Tibial nerve (tissue), 4 donors: Measurements from ENCODE around the gene BHLHE41. TPM values are rescaled to one million over a fixed set of nuclear protein-coding genes. Genes with fewer than 3 reads are reported as not detected.
A peak's percentile ranks its signal among the peaks of the same experiment; 100 is the strongest.

Experiments
- DNase-seq, 2 donors: peaks; one replicate each; pipeline ENCODE4 v3.0.0-alpha.2; 2019; ENCODE audit warnings: low spot score in 2 of 2
- H3K27ac ChIP-seq, 4 donors: fragments of 200-600 bp; sonication (generic) in 3 of 4; one replicate each; pipeline ENCODE4 v1.5.1; 2017 to 2019; ENCODE audit warnings: mild to moderate bottlenecking in 1 of 4
- H3K27me3 ChIP-seq, 2 donors: fragments of 200-600 bp; sonication (generic) in 1 of 2; one replicate each; pipeline versions ENCODE4 v1.5.1 to v1.6.0; 2017 to 2019
- H3K36me3 ChIP-seq, 3 donors: fragments of 200-600 bp; sonication (generic); one replicate each; pipeline ENCODE4 v1.5.1; 2018 to 2019
- H3K4me1 ChIP-seq, 4 donors: fragments of 200-600 bp; sonication (generic) in 3 of 4; one replicate each; pipeline ENCODE4 v1.5.1; 2017 to 2019
- H3K4me3 ChIP-seq, 4 donors: fragments of 200-600 bp; sonication (generic) in 3 of 4; one replicate each; pipeline ENCODE4 v1.5.1; 2017 to 2019; ENCODE audit warnings: mild to moderate bottlenecking in 1 of 4, moderate library complexity in 1 of 4
- H3K9me3 ChIP-seq, 4 donors: fragments of 200-600 bp; sonication (generic) in 3 of 4; one replicate each; pipeline ENCODE4 v1.5.1; 2017 to 2019
- CTCF ChIP-seq, 5 experiments: fragments of 200-600 bp in 3 of 5; fragments of 450-650 bp in 2 of 5; sonication (generic) in 3 of 5; IDR thresholded peaks; one replicate each; pipeline ENCODE4 v1.5.1; 2016 to 2019; ENCODE audit warnings: antibody characterized with exemption in 5 of 5, mild to moderate bottlenecking in 3 of 5, moderate library complexity in 2 of 5
- EP300 ChIP-seq, 2 donors: sonication (generic); formaldehyde crosslinking; IDR thresholded peaks; one replicate each; pipeline ENCODE4 v1.6.1; 2017; ENCODE audit warnings: antibody characterized with exemption in 2 of 2, mild to moderate bottlenecking in 1 of 2
- POLR2A ChIP-seq, 2 donors: fragments of 450-650 bp; IDR thresholded peaks; one replicate each; pipeline ENCODE4 v1.6.1; 2017; ENCODE audit warnings: antibody characterized with exemption in 2 of 2, mild to moderate bottlenecking in 2 of 2, moderate library complexity in 2 of 2
- WGBS, 2 donors: methylation state at CpG; one replicate each; pipeline ENCODE4 v1.1.5; 2018; 5-methylcytosine and 5-hydroxymethylcytosine counted together
- total RNA-seq, 4 donors: library from RNA; depleted of rRNA; stranded (reverse); fragments of >200 nt; gene quantifications; one replicate each; pipeline ENCODE4 v1.1.0, GENCODE V29; 2016

BHLHE41 gene
- total RNA-seq, 4 donors from 2014 or later: 6.5 to 12.7 (median 9.9) TPM

GRCh38 chr12:26119391-26119989, 5.3 kb downstream of the BHLHE41 start:
- Histone ChIP-seq H3K4me1 (peaks cover 0 to 77% (median 12%) of the 10 kb centered on the region in 4 donors), H3K36me3 (no peaks in the 10 kb centered on the region), H3K9me3 (no peaks in the 10 kb centered on the region), H3K27ac (peak overlapping the region in 3 of 4 donors; percentile 3 to 93 (median 73)), H3K27me3 (no peaks in the 10 kb centered on the region), H3K4me3 (no peak overlapping the region)
- DNase-seq: peak in 1 of 2 donors; percentile 54
- WGBS, 2 donors: 13 to 16% methylated on average over 2 of the region's 2 CpGs
- TF ChIP-seq CTCF (IDR thresholded peaks at IDR 0.05): peak; percentile 49 to 63 (median 53)
- no peak for TF ChIP-seq EP300 (IDR thresholded peaks at IDR 0.05)

GRCh38 chr12:26118308-26118707, 6.5 kb downstream of the BHLHE41 start:
- Histone ChIP-seq H3K36me3 (no peaks in the 10 kb centered on the region), H3K27ac (peak overlapping the region in 2 of 4 donors; percentile 36 to 93), H3K27me3 (no peaks in the 10 kb centered on the region), H3K9me3 (no peaks in the 10 kb centered on the region), H3K4me3 (no peak overlapping the region), H3K4me1 (peaks cover under 1 to 72% (median 10%) of the 10 kb centered on the region in 4 donors)
- TF ChIP-seq CTCF (IDR thresholded peaks at IDR 0.05): no peak
- no peak for TF ChIP-seq POLR2A (IDR thresholded peaks at IDR 0.05)
- TF ChIP-seq EP300 (IDR thresholded peaks at IDR 0.05): no peak
- no peak for DNase-seq
- WGBS, 2 donors: 59 to 65% methylated on average over 4 of the region's 4 CpGs

GRCh38 chr12:26116829-26117715, 7.8 kb downstream of the BHLHE41 start:
- peak overlapping the region in 3 of 4 donors; percentile 6 to 95 (median 93) for H3K27ac ChIP-seq
- no peaks in the 10 kb centered on the region for H3K27me3 ChIP-seq
- DNase-seq: no peak
- no peak for TF ChIP-seq CTCF (IDR thresholded peaks at IDR 0.05)
- TF ChIP-seq EP300 (IDR thresholded peaks at IDR 0.05): no peak
- no peak for TF ChIP-seq POLR2A (IDR thresholded peaks at IDR 0.05)
- H3K36me3 ChIP-seq: no peaks in the 10 kb centered on the region
- no peaks in the 10 kb centered on the region for H3K9me3 ChIP-seq
- WGBS, 2 donors: 62 to 68% methylated on average over 6 of the region's 6 CpGs
- H3K4me3 ChIP-seq: no peak overlapping the region
- H3K4me1 ChIP-seq: peaks cover 3 to 74% (median 10%) of the 10 kb centered on the region in 4 donors

GRCh38 chr12:26114720-26115401, 10.0 kb downstream of the BHLHE41 start:
- peak overlapping the region; percentile 20 to 66 (median 55) for H3K4me3 ChIP-seq
- H3K9me3 ChIP-seq: no peaks in the 10 kb centered on the region
- no peak for DNase-seq
- TF ChIP-seq POLR2A (IDR thresholded peaks at IDR 0.05) (no peak), EP300 (IDR thresholded peaks at IDR 0.05) (no peak), CTCF (IDR thresholded peaks at IDR 0.05) (no peak)
- no peaks in the 10 kb centered on the region for H3K36me3 ChIP-seq
- H3K27me3 ChIP-seq: no peaks in the 10 kb centered on the region
- peak overlapping the region; percentile 91 to 95 (median 92) for H3K27ac ChIP-seq
- 38 to 39% methylated on average over 13 of the region's 13 CpGs for WGBS, 2 donors
- peaks cover 3 to 57% (median 10%) of the 10 kb centered on the region in 4 donors for H3K4me1 ChIP-seq
